ENCODE data around the gene MAP7D1. TPM values are rescaled to one million over a fixed set of nuclear protein-coding genes. Genes with fewer than 3 reads are reported as not detected.

Gene MAP7D1
- total and polyA plus RNA-seq, 2 of the 13 experiments (the other 11 are each of a cell fraction or from before 2014, with no cell fraction given) = 5.6 to 7.2 TPM

DNA sequence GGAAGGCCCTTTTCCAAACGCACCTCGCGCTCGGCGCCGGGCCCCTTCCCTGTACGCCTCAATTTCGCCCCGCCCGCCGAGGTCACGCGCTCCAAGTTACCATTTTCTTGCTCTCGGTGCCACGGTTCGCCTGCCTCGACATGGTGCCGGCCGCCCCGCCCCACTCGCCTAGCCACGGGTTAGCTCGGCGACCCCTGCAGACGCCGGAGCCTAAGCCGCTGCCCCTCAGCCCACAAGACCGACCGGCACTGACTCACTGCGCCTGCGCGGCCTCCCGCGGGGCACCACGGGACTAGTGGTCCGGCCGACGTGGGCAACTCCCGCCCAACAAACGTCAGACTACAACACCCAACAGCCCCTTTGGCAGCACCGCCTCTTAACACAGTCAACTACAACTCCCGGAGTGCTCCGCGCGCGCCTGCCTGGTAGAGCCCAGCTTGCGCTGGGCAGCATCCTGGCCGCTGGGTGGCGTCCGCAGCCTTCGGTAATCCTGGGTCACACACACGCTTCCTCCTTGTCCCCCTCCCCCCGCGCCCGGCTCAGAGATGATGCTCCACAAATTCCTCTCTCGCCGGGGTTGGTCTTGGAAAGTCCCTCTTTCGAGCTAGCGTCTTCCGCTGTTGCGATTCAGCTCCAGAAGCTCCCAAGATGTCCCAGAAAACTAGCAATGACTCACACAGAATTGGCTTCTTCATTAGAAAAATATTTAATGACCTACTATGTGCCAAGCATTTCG lies 6.6 kb upstream of the MAP7D1 start, which contains the start of gene TRAPPC3 (continued):
- peak; percentile 85 for TF ChIP-seq ERF (CRISPR knock-in tag; IDR thresholded peaks at IDR 0.05)
- peak; percentile 79; the same call in 1 of the 2 replicates for TF ChIP-seq ZNF350 (CRISPR knock-in tag; IDR thresholded peaks at IDR 0.05; ENCODE audit: borderline replicate concordance, low read depth)
- TF ChIP-seq RARA (CRISPR knock-in tag; IDR thresholded peaks at IDR 0.05) = 0 out of 2 replicates have a peak, but pooled peaks have one; percentile 31
- TF ChIP-seq RBAK (CRISPR knock-in tag; IDR thresholded peaks at IDR 0.05) = no peak
- no peak for TF ChIP-seq ZNF615 (CRISPR knock-in tag; IDR thresholded peaks at IDR 0.05; ENCODE audit: borderline replicate concordance)
- peak; percentile 20; the same call in 1 of the 2 replicates for TF ChIP-seq ZNF329 (CRISPR knock-in tag; IDR thresholded peaks at IDR 0.05; ENCODE audit: low read depth)
- 0 out of 2 replicates have a peak, but pooled peaks have one; percentile 25 for TF ChIP-seq NFATC3 (CRISPR knock-in tag; IDR thresholded peaks at IDR 0.05)
- no peak for TF ChIP-seq FOXP1 (IDR thresholded peaks at IDR 0.05)
- no peak for TF ChIP-seq FOXP1 (CRISPR knock-in tag; IDR thresholded peaks at IDR 0.05)
- no peak for TF ChIP-seq ZNF569 (CRISPR knock-in tag; IDR thresholded peaks at IDR 0.05; ENCODE audit: borderline replicate concordance)
- TF ChIP-seq SPEN (CRISPR knock-in tag; IDR thresholded peaks at IDR 0.05; ENCODE audit: low read depth) = peak; percentile 82; the same call in 1 of the 2 replicates
- no peak for TF ChIP-seq NPAS2 (CRISPR knock-in tag; IDR thresholded peaks at IDR 0.05; ENCODE audit: borderline replicate concordance)
- TF ChIP-seq ZNF225 (CRISPR knock-in tag; IDR thresholded peaks at IDR 0.05) = no peak
- no peak for TF ChIP-seq KDM1A (CRISPR knock-in tag; IDR thresholded peaks at IDR 0.05)
- no peak for TF ChIP-seq RNF2 (conservative IDR thresholded peaks at IDR 0.05; ENCODE audit: low read depth)
- TF ChIP-seq SMC3 (IDR thresholded peaks at IDR 0.05; ENCODE audit: low read length) = peak; percentile 68
- no peak for TF ChIP-seq XBP1 (CRISPR knock-in tag; IDR thresholded peaks at IDR 0.05)
- no peak for TF ChIP-seq ZNF496 (CRISPR knock-in tag; IDR thresholded peaks at IDR 0.05; ENCODE audit: insufficient replicate concordance)
- no peak for TF ChIP-seq POLR2AphosphoS2 (IDR thresholded peaks at IDR 0.05; ENCODE audit: low read depth, low read length)
- peak in 1 of 2 experiments; percentile 72; a peak in 2 of 4 replicates for TF ChIP-seq POLR2A (IDR thresholded peaks at IDR 0.05; ENCODE audit: insufficient read depth in 1 of 2, low read depth in 2 of 2, low read length in 2 of 2)
- TF ChIP-seq GATAD2A (CRISPR knock-in tag; IDR thresholded peaks at IDR 0.05) = peak; percentile 34
- TF ChIP-seq ZNF136 (CRISPR knock-in tag; IDR thresholded peaks at IDR 0.05; ENCODE audit: low read depth) = 0 out of 2 replicates have a peak, but pooled peaks have one; percentile 46
- TF ChIP-seq GPN1 (CRISPR knock-in tag; IDR thresholded peaks at IDR 0.05; ENCODE audit: borderline replicate concordance) = no peak
- no peak for TF ChIP-seq EHMT2 (IDR thresholded peaks at IDR 0.05; ENCODE audit: borderline replicate concordance, low read depth, low read length)
- TF ChIP-seq, protein P1, sequence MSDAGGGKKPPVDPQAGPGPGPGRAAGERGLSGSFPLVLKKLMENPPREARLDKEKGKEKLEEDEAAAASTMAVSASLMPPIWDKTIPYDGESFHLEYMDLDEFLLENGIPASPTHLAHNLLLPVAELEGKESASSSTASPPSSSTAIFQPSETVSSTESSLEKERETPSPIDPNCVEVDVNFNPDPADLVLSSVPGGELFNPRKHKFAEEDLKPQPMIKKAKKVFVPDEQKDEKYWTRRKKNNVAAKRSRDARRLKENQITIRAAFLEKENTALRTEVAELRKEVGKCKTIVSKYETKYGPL (CRISPR knock-in tag; IDR thresholded peaks at IDR 0.05) = no peak
- peak; percentile 59; the same call in 1 of the 2 replicates for TF ChIP-seq HDAC2 (CRISPR knock-in tag; IDR thresholded peaks at IDR 0.05)
- peak; percentile 42 for TF ChIP-seq AGO2 (optimal IDR thresholded peaks at IDR 0.05; ENCODE audit: low read depth, low read length)
- TF ChIP-seq MAFK (conservative IDR thresholded peaks at IDR 0.05 in 1 of 2, IDR thresholded peaks at IDR 0.05 in 1 of 2; ENCODE audit: low read length in 2 of 2) = no peak
- no peak for TF ChIP-seq NFE2L1 (CRISPR knock-in tag; IDR thresholded peaks at IDR 0.05; ENCODE audit: borderline replicate concordance)
- TF ChIP-seq ZFP90 (CRISPR knock-in tag; IDR thresholded peaks at IDR 0.05; ENCODE audit: borderline replicate concordance) = no peak
- TF ChIP-seq ZNF841 (CRISPR knock-in tag; IDR thresholded peaks at IDR 0.05; ENCODE audit: borderline replicate concordance) = no peak
- TF ChIP-seq HOXA7 (CRISPR knock-in tag; IDR thresholded peaks at IDR 0.05) = no peak
- TF ChIP-seq ZNF430 (CRISPR knock-in tag; IDR thresholded peaks at IDR 0.05) = peak; percentile 59; the same call in 1 of the 2 replicates
- TF ChIP-seq NRL (CRISPR knock-in tag; IDR thresholded peaks at IDR 0.05; ENCODE audit: borderline replicate concordance) = peak; percentile 93
